GM18951 (cell line): ENCODE data around the gene PHF12.
A peak's percentile ranks its signal among the peaks of the same experiment; 100 is the strongest.

ENCODE experiments used
- POLR2A ChIP-seq: IDR thresholded peaks from 4 replicates; pipeline ENCODE4 v1.6.1; 2011; ENCODE audit warnings: mild to moderate bottlenecking; ENCODE audit not compliant: insufficient read length, insufficient read depth; ENCODE audit errors: extremely low read depth
- in situ Hi-C: fragments of 300-500 bp; cut with MboI; formaldehyde crosslinking; loops from one replicate; pipeline ENCODE4 v1.12.0; 2022; ENCODE audit warnings: low sequenced_read_pairs, mixed read lengths, inconsistent platforms; ENCODE audit not compliant: unreplicated experiment

The PHF12 gene

GRCh38 chr17:28951428-28951990 is at the start of gene PHF12:
TSS of gene PHF12 (minus strand) at chr17:28951518. CDS start at chr17:28950960, 558 bp downstream.
- TF ChIP-seq POLR2A, result peak; percentile 75
- in situ Hi-C loops, result no loop called here

DNA sequence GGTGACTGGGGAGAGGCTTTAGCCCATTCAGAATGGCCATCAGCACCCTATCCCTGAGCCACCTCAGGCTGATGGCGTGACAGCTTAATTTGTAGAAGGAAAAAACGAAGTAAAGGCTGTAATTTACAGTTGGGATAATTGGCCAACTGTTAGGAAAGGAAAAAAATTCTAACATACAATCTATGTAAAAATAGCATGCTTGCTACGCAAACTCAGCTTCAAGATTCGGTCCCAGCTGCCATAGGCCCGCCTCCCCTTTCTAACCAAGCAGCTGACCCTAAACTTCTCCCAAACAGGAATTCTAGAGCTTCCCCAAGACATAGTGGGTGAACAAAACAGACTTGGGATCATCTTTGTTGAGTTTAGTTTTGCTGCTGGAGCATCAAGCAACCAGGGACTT is 49.7 kb upstream of the PHF12 start:
- TF ChIP-seq POLR2A, result no peak
- in situ Hi-C loops, result no loop called here

GRCh38 chr17:28999206-28999605 is 47.9 kb upstream of the PHF12 start:
- in situ Hi-C loops, result no loop called here
- TF ChIP-seq POLR2A, result no peak

DNA sequence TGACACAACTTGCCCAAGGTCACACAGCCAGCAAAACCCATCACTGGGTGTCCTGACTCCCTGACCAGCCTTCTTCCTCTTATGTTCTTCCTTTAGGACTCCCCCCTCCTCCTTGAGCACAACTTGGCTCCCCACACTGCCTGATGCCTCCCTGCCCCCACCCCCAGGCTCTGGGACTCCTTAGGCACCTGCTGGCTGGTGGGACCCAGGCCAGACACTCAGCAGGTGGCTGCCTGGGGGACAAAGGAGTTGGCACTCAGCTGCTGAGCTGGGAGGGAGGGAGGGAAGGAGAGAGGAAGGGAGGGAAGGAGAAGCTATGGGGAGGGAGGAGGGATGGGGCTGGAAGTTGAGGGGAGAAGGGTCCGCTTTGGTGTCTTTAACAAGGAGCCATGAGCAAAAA is 46.5 kb upstream of the PHF12 start:
- TF ChIP-seq POLR2A, result no peak
- in situ Hi-C loops, result no loop called here

- in situ Hi-C loops, result no loop called here
These were observed 45.3 kb upstream of the PHF12 start for GRCh38 chr17:28996554-28997096.

DNA sequence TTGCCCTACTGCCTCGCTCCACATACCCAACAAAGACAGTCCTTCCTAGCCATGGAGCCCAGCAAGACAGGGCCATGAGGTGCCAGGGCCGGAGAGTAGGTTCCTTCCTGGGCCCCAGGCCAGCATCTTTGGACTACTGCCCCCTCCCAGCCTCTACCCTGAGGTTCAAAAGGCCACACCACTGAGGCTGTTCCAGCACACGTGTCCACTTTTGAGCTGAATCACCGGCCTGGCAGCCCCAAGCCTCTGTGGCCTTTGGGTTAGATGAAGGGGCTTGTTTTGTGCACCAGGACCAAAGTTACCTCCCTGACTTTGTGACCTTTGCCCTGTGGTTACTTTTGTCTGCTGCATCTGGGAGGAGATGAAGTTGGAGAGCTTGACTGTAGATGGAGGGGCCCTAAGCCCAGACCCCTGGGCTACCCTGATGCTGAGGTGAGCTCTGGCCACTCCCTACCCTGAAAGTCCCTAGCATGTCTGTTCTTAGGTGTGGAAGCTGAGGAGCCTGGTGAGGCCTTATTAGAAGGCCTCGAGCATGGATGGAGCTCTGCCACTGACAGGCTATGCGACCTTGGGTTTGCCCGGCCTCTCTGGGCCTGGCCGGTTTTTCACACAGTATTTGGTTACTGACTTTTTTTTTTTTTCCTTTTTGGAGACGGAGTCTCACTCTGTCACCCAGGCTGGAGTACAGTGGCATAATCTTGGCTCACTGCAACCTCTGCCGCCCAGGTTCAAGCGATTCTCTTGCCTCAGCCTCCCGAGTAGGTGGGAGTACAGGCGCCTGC is 42.5 kb upstream of the PHF12 start:
- TF ChIP-seq POLR2A, result no peak
- in situ Hi-C loops, result no loop called here

More at GRCh38 chr17:28996554-28997096, 45.3 kb upstream of the PHF12 start:
- no peak for TF ChIP-seq POLR2A

- TF ChIP-seq POLR2A, result no peak
- in situ Hi-C loops, result no loop called here
These were observed 41.6 kb upstream of the PHF12 start for GRCh38 chr17:28992625-28993600.

DNA sequence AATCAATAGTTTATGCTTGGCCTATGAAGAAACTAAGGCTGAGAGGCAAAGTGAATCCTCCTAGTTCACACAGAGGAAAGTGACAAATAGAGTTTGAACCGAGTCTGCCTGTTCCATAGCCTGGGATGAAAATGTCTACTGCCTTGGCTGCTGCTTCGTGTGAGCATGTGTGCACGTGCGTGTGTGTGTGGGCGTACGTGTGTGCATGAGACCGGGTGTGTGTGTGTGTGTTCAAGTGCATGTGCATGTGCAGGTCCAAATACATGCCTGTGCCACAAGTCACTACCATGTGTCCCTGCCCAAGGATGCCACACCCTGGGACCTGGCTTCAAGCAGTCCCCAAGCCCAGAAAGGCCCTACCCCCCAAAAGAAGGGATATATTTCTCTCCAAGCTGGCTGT is 40.9 kb upstream of the PHF12 start:
- in situ Hi-C loops, result no loop called here
- no peak for TF ChIP-seq POLR2A

DNA sequence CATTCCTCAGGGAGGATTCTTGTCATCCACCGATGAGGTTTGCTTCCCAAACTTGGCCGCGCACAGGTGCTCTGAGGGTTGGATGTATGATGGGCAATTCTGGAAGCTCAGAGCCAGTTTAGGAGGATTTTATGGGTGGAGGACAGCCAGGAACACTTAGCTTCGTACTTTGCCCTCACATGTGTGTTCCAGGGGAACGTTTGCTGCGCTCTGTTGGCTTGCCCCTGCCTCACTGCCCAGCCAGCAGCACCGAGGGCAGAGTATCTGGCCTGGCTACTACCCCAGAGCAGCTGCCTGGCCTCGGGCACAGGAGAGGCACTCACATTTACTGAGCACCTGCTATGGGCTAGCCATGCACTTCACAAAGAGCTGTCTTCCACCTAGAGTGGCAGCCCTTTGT is 40.5 kb upstream of the PHF12 start:
- in situ Hi-C loops, result no loop called here
- TF ChIP-seq POLR2A, result no peak

GRCh38 chr17:28989028-28989427 is 37.7 kb upstream of the PHF12 start:
- no peak for TF ChIP-seq POLR2A

DNA sequence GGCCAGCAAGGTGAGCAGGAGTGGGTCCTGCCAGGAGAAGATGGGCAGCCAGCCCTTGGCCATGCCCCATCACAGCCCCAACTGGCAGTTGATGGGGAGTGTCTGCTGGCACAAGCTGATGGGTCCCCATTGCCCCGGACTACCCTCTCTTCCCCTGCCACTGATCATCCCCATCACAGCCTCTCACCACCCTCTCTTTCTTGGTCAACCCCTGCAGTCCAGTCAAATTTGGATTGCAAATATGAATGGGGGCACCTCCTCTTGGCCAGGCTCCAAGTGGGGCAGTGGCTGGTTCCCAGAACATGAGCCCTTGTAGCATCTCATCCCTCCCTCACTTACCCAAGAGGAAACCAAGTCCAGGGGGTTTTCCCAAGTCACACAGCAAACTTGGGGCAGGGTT is 37.2 kb upstream of the PHF12 start:
- TF ChIP-seq POLR2A, result no peak
- in situ Hi-C loops, result no loop called here

More at GRCh38 chr17:28989028-28989427, 37.7 kb upstream of the PHF12 start:
- in situ Hi-C loops, result no loop called here

DNA sequence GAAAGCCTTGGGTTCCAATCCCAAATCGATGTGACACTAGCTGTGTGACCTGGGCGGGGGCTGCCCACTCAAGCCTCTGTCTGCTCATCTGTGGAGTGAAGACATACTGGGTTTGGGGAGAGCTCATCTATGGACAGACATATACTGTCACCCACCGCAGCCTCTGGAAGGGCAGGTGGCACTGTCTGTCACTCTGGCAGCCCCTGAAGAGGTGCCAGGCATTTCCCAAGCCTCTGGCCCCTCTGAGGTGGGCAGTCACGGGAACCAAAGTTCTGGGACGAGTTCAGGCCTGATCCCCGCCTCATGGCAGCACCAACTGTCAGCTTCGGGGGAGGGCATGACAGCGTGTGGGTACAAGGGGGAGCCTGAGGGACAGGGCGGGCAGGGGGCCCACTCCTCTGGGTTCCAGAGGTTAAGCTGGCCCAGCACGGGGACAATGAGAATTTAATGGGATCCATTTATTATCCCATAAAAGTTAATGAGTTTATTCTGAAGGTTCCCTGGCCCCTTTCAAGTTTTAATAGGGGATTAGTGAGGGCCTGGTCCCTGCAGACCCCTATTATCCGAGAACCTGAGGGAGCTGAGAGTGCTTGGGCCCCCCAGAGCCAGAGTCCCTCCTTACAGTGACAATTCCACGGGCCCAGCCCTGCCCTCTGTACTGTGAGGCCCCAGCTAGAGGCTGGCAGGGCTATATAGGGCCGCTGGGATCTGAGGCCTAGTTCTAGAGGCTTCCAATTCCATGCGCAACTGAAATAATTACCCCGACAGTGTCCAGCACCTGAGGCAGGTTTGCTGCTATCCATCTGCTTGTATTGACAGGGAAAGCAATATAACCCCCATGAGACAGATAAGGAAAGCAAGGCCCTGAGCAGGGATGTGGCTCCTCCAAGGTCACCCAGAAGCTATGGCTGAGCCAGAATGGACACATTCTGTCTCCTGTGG is 35.7 kb upstream of the PHF12 start:
- TF ChIP-seq POLR2A, result no peak
- in situ Hi-C loops, result no loop called here

DNA sequence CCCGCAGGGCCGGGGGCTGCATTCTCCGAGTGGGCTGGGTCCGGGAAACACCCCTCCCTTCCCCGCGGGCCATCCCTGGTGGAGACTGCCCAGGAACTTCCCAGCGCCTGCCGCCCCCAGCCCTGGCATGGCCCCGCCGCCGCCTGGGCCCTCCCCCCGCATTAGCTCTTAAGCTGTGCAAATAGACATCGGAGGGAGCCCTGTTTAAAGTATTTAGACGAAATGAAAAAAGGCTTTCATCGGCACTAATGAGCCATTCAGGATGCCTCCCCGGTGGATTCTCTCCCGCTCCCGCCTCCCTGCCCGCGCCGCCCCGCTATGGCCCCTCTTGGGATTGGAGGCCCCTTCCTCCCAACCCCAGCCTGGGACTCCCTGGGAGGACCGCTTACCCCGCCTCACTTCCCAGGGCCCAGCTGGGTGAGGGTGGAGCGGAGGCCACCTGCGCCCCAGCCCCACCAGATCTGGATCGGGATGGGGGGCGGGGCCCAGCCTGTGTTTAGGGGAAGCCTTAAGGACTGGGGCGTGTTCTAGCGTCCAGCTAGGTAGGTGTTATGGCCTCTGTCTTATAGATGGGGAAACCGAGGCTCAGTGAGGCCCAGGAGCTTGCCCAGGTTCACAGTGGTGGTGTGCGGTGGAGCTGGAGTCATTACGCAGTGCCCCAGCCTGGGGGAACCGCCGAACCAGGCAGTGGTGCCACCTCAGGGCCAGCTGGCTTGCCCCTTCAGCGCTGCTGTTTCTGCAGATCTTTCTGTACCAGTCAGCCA is 34.8 kb upstream of the PHF12 start:
- TF ChIP-seq POLR2A, result no peak
- in situ Hi-C loops, result no loop called here
